H1 (cell line): Measurements from ENCODE around the gene OBI1. TPM values are rescaled to one million over a fixed set of nuclear protein-coding genes. Genes with fewer than 3 reads are reported as not detected.

Experiments
- CTCF ChIA-PET: fragments of 300-600 bp; sonication (Branson Sonifier 250); formaldehyde crosslinking; loops from one replicate; lab custom pipeline; 2021; ENCODE audit not compliant: partially characterized antibody; lab: Charles Lee
- POLR2A ChIA-PET: fragments of 300-600 bp; sonication (Branson Sonifier 250); formaldehyde crosslinking; loops from one replicate; lab custom pipeline; 2021; ENCODE audit warnings: inconsistent platforms; ENCODE audit not compliant: partially characterized antibody; lab: Charles Lee
- DNase-seq, 2 experiments: peaks; one replicate each; pipeline versions ENCODE4 v3.0.0 to v3.0.0-alpha.2; 2010 to 2022; ENCODE audit warnings: low spot score in 2 of 2, low read depth in 1 of 2, mixed read lengths in 1 of 2
- FAIRE-seq: peaks from 2 replicates; lab custom pipeline; 2011; peaks lifted over from hg19 to GRCh38; lab: Jason Lieb, UNC
- H2AFZ ChIP-seq: 2 replicates; pipeline ENCODE4 v1.8.1; 2012; ENCODE audit warnings: low read length, inconsistent platforms
- H2AK5ac ChIP-seq: 2 replicates; pipeline ENCODE4 v1.6.1; 2013; ENCODE audit warnings: low read depth, low read length
- H2BK120ac ChIP-seq: replicated peaks from 2 replicates; pipeline ENCODE3; 2013; ENCODE audit warnings: low read depth, low read length, inconsistent platforms
- H2BK12ac ChIP-seq: 2 replicates; pipeline ENCODE4 v1.6.1; 2013; ENCODE audit warnings: low read depth, low read length
- H2BK15ac ChIP-seq: 2 replicates; pipeline ENCODE4 v1.6.1; 2013; ENCODE audit warnings: low read length
- H2BK20ac ChIP-seq: 2 replicates; pipeline ENCODE4 v1.6.1; 2013; ENCODE audit warnings: low read length
- H2BK5ac ChIP-seq: 2 replicates; pipeline ENCODE4 v1.6.1; 2013; ENCODE audit warnings: low read depth, low read length
- H3K14ac ChIP-seq: 2 replicates; pipeline ENCODE4 v1.6.1; 2013; ENCODE audit warnings: inconsistent platforms; ENCODE audit not compliant: insufficient read length
- H3K18ac ChIP-seq: 2 replicates; pipeline ENCODE4 v1.6.1; 2013; ENCODE audit warnings: low read length; ENCODE audit errors: extremely low read depth
- H3K23ac ChIP-seq: 2 replicates; pipeline ENCODE4 v1.6.1; 2013; ENCODE audit warnings: inconsistent platforms; ENCODE audit not compliant: insufficient read length
- H3K23me2 ChIP-seq: 2 replicates; pipeline ENCODE4 v1.6.1; 2013; ENCODE audit warnings: low read depth, low read length
- H3K27ac ChIP-seq: 2 replicates; pipeline ENCODE4 v1.6.1; 2011; ENCODE audit warnings: low read depth, low read length, inconsistent platforms
- H3K27me3 ChIP-seq, 4 experiments: replicated peaks in 1 of 4; 1 replicate in 1 of 4; 2 replicates in 3 of 4; pipeline versions ENCODE4 v1.6.1 to v1.8.1; 2011 to 2013; ENCODE audit warnings: low read length in 3 of 4, mild to moderate bottlenecking in 3 of 4, inconsistent platforms in 2 of 4, mixed read lengths in 2 of 4, moderate library complexity in 1 of 4; ENCODE audit not compliant: control insufficient read depth in 3 of 4, insufficient read depth in 3 of 4; ENCODE audit errors: extremely low read depth in 1 of 4
- H3K36me3 ChIP-seq, 4 experiments: 2 replicates each; pipeline versions ENCODE4 v1.6.1 to v1.8.1; 2011 to 2013; ENCODE audit warnings: mild to moderate bottlenecking in 4 of 4, low read length in 3 of 4, moderate library complexity in 2 of 4, control low read depth in 1 of 4, inconsistent platforms in 1 of 4; ENCODE audit not compliant: insufficient read depth in 4 of 4, control insufficient read depth in 2 of 4
- H3K4ac ChIP-seq: replicated peaks from 2 replicates; pipeline ENCODE3; 2013; ENCODE audit warnings: low read length, low read depth, mixed read lengths, inconsistent platforms; ENCODE audit not compliant: insufficient read length
- H3K4me1 ChIP-seq, 4 experiments: replicated peaks in 1 of 4; 1 replicate in 1 of 4; 2 replicates in 3 of 4; pipeline versions ENCODE4 v1.6.1 to v1.8.1; 2011 to 2013; ENCODE audit warnings: low read length in 3 of 4, inconsistent platforms in 2 of 4, mixed read lengths in 1 of 4; ENCODE audit not compliant: insufficient read depth in 4 of 4, control insufficient read depth in 3 of 4
- H3K4me2 ChIP-seq, 2 experiments: 2 replicates each; pipeline versions ENCODE4 v1.6.1 to v1.8.1; 2011 to 2013; ENCODE audit warnings: low read depth in 2 of 2, low read length in 2 of 2, control low read depth in 1 of 2, inconsistent platforms in 1 of 2, mild to moderate bottlenecking in 1 of 2; ENCODE audit not compliant: insufficient read depth in 1 of 2
- H3K4me3 ChIP-seq, 4 experiments: fragments of 200-600, 300-600 bp in 1 of 4; sonication (generic), shearing (Covaris generic), sonication (Bioruptor Twin) in 1 of 4; 2 replicates each; pipeline versions ENCODE4 v1.5.1 to v1.8.1; 2011 to 2016; ENCODE audit warnings: low read length in 4 of 4, low read depth in 3 of 4, control low read depth in 2 of 4, inconsistent platforms in 2 of 4, mild to moderate bottlenecking in 2 of 4, mixed read lengths in 1 of 4, moderate library complexity in 1 of 4; ENCODE audit not compliant: insufficient read depth in 2 of 4; ENCODE audit errors: extremely low read depth in 1 of 4
- H3K56ac ChIP-seq: replicated peaks from 2 replicates; pipeline ENCODE3; 2013; ENCODE audit warnings: low read depth, mild to moderate bottlenecking, mixed read lengths, low read length, inconsistent platforms; ENCODE audit not compliant: insufficient read length
- H3K79me1 ChIP-seq: 2 replicates; pipeline ENCODE4 v1.6.1; 2013; ENCODE audit warnings: low read depth, low read length, control low read depth
- H3K79me2 ChIP-seq, 2 experiments: 2 replicates each; pipeline versions ENCODE4 v1.6.1 to v1.8.1; 2012 to 2013; ENCODE audit warnings: low read length in 2 of 2, mild to moderate bottlenecking in 2 of 2, inconsistent platforms in 1 of 2; ENCODE audit not compliant: insufficient read depth in 2 of 2, control insufficient read depth in 1 of 2
- H3K9ac ChIP-seq, 4 experiments: replicated peaks in 1 of 4; 1 replicate in 1 of 4; 2 replicates in 3 of 4; pipeline versions ENCODE4 v1.6.1 to v1.8.1; 2011 to 2013; ENCODE audit warnings: low read depth in 3 of 4, low read length in 3 of 4, control low read depth in 2 of 4, mild to moderate bottlenecking in 2 of 4, moderate library complexity in 2 of 4, inconsistent platforms in 1 of 4; ENCODE audit errors: extremely low read depth in 1 of 4
- H3K9me3 ChIP-seq, 2 experiments: 2 replicates each; pipeline versions ENCODE4 v1.6.1 to v1.8.1; 2012 to 2013; ENCODE audit warnings: mild to moderate bottlenecking in 2 of 2, moderate library complexity in 2 of 2, control low read depth in 1 of 2, inconsistent platforms in 1 of 2, low read depth in 1 of 2, low read length in 1 of 2, mixed read lengths in 1 of 2; ENCODE audit not compliant: insufficient read depth in 2 of 2
- H4K20me1 ChIP-seq, 2 experiments: replicated peaks in 1 of 2; 2 replicates each; pipeline versions ENCODE3 to v1.8.1; 2011 to 2013; ENCODE audit warnings: inconsistent platforms in 2 of 2, low read length in 2 of 2, mild to moderate bottlenecking in 1 of 2; ENCODE audit not compliant: insufficient read depth in 2 of 2, control insufficient read depth in 1 of 2
- H4K5ac ChIP-seq: 2 replicates; pipeline ENCODE4 v1.6.1; 2013; ENCODE audit warnings: low read length, low read depth, mixed read lengths, inconsistent platforms; ENCODE audit not compliant: insufficient read length
- H4K8ac ChIP-seq: 2 replicates; pipeline ENCODE4 v1.8.0; 2013; ENCODE audit warnings: mild to moderate bottlenecking, moderate library complexity, low read length, inconsistent platforms; ENCODE audit not compliant: insufficient read depth; ENCODE audit errors: extremely low read depth
- H4K91ac ChIP-seq: replicated peaks from 2 replicates; pipeline ENCODE3; 2013; ENCODE audit warnings: low read length, mixed read lengths, inconsistent platforms; ENCODE audit not compliant: insufficient read length
- EGR1 ChIP-seq: IDR thresholded peaks from 2 replicates; pipeline ENCODE4 v1.6.1; 2011; ENCODE audit warnings: low read depth, low read length, borderline replicate concordance
- EZH2 ChIP-seq: fragments of 200-600 bp; sonication (generic); IDR thresholded peaks from 2 replicates; pipeline ENCODE4 v1.7.1; 2012; ENCODE audit warnings: low read depth, mild to moderate bottlenecking, moderate library complexity, low read length, inconsistent platforms; ENCODE audit not compliant: severe bottlenecking
- JUN ChIP-seq: IDR thresholded peaks from 2 replicates; pipeline ENCODE4 v1.6.1; 2011; ENCODE audit warnings: low read depth, mild to moderate bottlenecking, improper control_type of control experiment, low read length
- JUND ChIP-seq: IDR thresholded peaks from 2 replicates; pipeline ENCODE4 v1.6.1; 2011; ENCODE audit warnings: mild to moderate bottlenecking, improper control_type of control experiment, low read length
- KDM4A ChIP-seq: IDR thresholded peaks from one replicate; pipeline ENCODE4 v1.7.1; 2012; ENCODE audit warnings: low read depth, mild to moderate bottlenecking, moderate library complexity, low read length, inconsistent platforms; ENCODE audit not compliant: severe bottlenecking
- KDM5A ChIP-seq: fragments of 200-600 bp; IDR thresholded peaks from 2 replicates; pipeline ENCODE4 v1.7.1; 2012; ENCODE audit warnings: mild to moderate bottlenecking, low read length, inconsistent platforms, mixed read lengths
- MAFK ChIP-seq: IDR thresholded peaks from 2 replicates; pipeline ENCODE4 v1.6.1; 2012; ENCODE audit warnings: low read depth, mild to moderate bottlenecking, improper control_type of control experiment, low read length
- NRF1 ChIP-seq: IDR thresholded peaks from 2 replicates; pipeline ENCODE4 v1.6.1; 2011; ENCODE audit warnings: mild to moderate bottlenecking, low read depth, low read length, improper control_type of control experiment
- PHF8 ChIP-seq: fragments of 200-600 bp; sonication (generic); conservative IDR thresholded peaks from 2 replicates; pipeline ENCODE4 v1.7.1; 2012; ENCODE audit warnings: low read depth, mild to moderate bottlenecking, inconsistent platforms, low read length, moderate library complexity
- POLR2A ChIP-seq, 2 experiments: IDR thresholded peaks; 1 replicate in 1 of 2; 2 replicates in 1 of 2; pipeline ENCODE4 v1.6.1; 2011; ENCODE audit warnings: low read depth in 2 of 2, low read length in 2 of 2, mild to moderate bottlenecking in 2 of 2; ENCODE audit errors: control extremely low read depth in 1 of 2
- RAD21 ChIP-seq, 2 experiments: IDR thresholded peaks in 1 of 2; conservative IDR thresholded peaks in 1 of 2; 2 replicates each; pipeline ENCODE4 v1.6.1; 2011; ENCODE audit warnings: low read depth in 2 of 2, low read length in 2 of 2, improper control_type of control experiment in 1 of 2, inconsistent platforms in 1 of 2, mild to moderate bottlenecking in 1 of 2, moderate library complexity in 1 of 2
- SRF ChIP-seq: IDR thresholded peaks from 2 replicates; pipeline ENCODE4 v1.6.1; 2011; ENCODE audit warnings: mild to moderate bottlenecking, low read depth, low read length, moderate library complexity
- TAF7 ChIP-seq: optimal IDR thresholded peaks from 2 replicates; pipeline ENCODE3; 2011; ENCODE audit warnings: low read depth, mild to moderate bottlenecking, inconsistent platforms, low read length, moderate library complexity, borderline replicate concordance
- TCF12 ChIP-seq: IDR thresholded peaks from 2 replicates; pipeline ENCODE4 v1.6.1; 2011; ENCODE audit warnings: low read depth, mild to moderate bottlenecking, low read length
- WGBS, 2 experiments: shearing (Covaris generic) in 1 of 2; methylation state at CpG; one replicate each; pipeline versions ENCODE4 v1.1.6 to v1.1.7; 2013 to 2015; ENCODE audit warnings: low lambda C conversion rate in 2 of 2, mixed read lengths in 2 of 2, inconsistent platforms in 1 of 2, low coverage in 1 of 2, missing lambda C conversion rate in 1 of 2; ENCODE audit not compliant: insufficient replicate concordance in 2 of 2, insufficient coverage in 1 of 2, insufficient read length in 1 of 2; ENCODE audit errors: extremely low coverage in 1 of 2, missing lambda C conversion rate in 1 of 2; 5-methylcytosine and 5-hydroxymethylcytosine counted together
- polyA plus RNA-seq, 7 experiments: library from polyadenylated mRNA; depleted of rRNA in 3 of 7; stranded (reverse) in 5 of 7; unstranded in 2 of 7; fragments of >200 nt in 5 of 7; fragments of 200-250 nt in 2 of 7; gene quantifications; 1 replicate in 5 of 7; 2 replicates in 1 of 7; 4 replicates in 1 of 7; pipeline versions ENCODE4 v1.2.1 to v1.2.3, GENCODE V29; 2011 to 2013; ENCODE audit warnings: missing spikeins in 2 of 7, mixed read lengths in 2 of 7
- total RNA-seq: library from RNA; stranded (reverse); fragmentation: NEBNext Ultra II Directional; extraction: Animal tissue kit (Norgen Biotek cat#: 25700); gene quantifications from 2 replicates; pipeline ENCODE4 v1.2.1, GENCODE V29; 2021
- TF ChIP-seq, protein P1 (sequence below): IDR thresholded peaks from 2 replicates; pipeline ENCODE4 v1.6.1; 2011; ENCODE audit warnings: low read depth, mild to moderate bottlenecking, low read length; ENCODE audit not compliant: insufficient read depth

Gene OBI1
- total and polyA plus RNA-seq, 2 of the 8 experiments (the other 6 are each of a cell fraction or from before 2014, with no cell fraction given) = 7.1 to 14.3 TPM

DNA sequence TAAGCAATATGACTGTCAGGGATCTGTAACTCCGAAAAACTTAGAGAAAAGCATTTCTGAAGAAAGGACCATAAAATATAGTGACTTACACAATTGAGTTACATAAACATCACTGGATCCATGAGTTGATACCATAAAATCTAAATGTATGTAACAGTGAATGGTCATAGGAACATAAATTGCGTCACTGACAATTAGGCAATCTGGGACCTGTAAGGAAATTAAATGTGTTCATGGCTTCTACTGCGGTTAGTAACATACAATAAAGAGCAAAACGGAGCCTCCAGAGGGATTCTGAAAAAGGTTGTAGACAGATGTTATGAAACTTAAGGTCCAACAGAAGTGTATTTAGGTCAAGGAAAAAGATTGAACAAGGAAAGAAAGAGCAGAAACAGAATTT is 82.7 kb downstream of the OBI1 start:
- no peak overlapping the region for H2BK15ac ChIP-seq
- ChIA-PET POLR2A (no interaction called here), CTCF (interaction anchor here (0.9 kb wide), 1 partner anchor 89 kb away, joined by 3 read pairs; no protein-coding TSS in a partner anchor)
- no peaks in the 10 kb centered on the region for H3K36me3 ChIP-seq
- FAIRE-seq = no peak
- H3K14ac ChIP-seq = no peak overlapping the region
- no peak overlapping the region for H4K5ac ChIP-seq
- no peaks in the 10 kb centered on the region for H3K79me2 ChIP-seq
- 88% methylated on average over 4 of the region's 4 CpGs; no CpG with 5 or more reads in 1 of the 2 experiments for WGBS, 2 experiments
- no peak overlapping the region for H2BK12ac ChIP-seq
- H3K27ac ChIP-seq = no peak overlapping the region
- no peaks in the 10 kb centered on the region; the same call in 1 of the 2 replicates for H3K23me2 ChIP-seq
- H4K8ac ChIP-seq = no peak overlapping the region
- H3K4me1 ChIP-seq = no peaks in the 10 kb centered on the region
- H3K9me3 ChIP-seq = no peaks in the 10 kb centered on the region
- H3K79me1 ChIP-seq = no peaks in the 10 kb centered on the region
- H3K56ac ChIP-seq = no peak overlapping the region
- H2BK5ac ChIP-seq = no peak overlapping the region
- H3K18ac ChIP-seq = no peak overlapping the region
- H3K4ac ChIP-seq = no peak overlapping the region
- no peak for DNase-seq
- H4K91ac ChIP-seq = no peak overlapping the region
- H3K27me3 ChIP-seq = no peaks in the 10 kb centered on the region
- H3K23ac ChIP-seq = no peak overlapping the region
- no peak overlapping the region for H3K9ac ChIP-seq
- no peak overlapping the region for H2AFZ ChIP-seq
- H3K4me3 ChIP-seq = no peak overlapping the region
- no peaks in the 10 kb centered on the region for H4K20me1 ChIP-seq
- no peak overlapping the region for H2BK20ac ChIP-seq
- no peak overlapping the region for H2AK5ac ChIP-seq
- no peak overlapping the region for H2BK120ac ChIP-seq
- H3K4me2 ChIP-seq = no peak overlapping the region
- TF ChIP-seq EGR1 (no peak), JUN (no peak), SRF (no peak), KDM5A (no peak), JUND (no peak), EZH2 (no peak), MAFK (no peak), POLR2A (IDR thresholded peaks at IDR 0.05; ENCODE audit: control extremely low read depth in 1 of 2, low read depth in 2 of 2, low read length in 2 of 2) (no peak), KDM4A (no peak), NRF1 (no peak), PHF8 (no peak), RAD21 (IDR thresholded peaks at IDR 0.05 in 1 of 2, conservative IDR thresholded peaks at IDR 0.05 in 1 of 2; ENCODE audit: low read depth in 2 of 2, low read length in 2 of 2) (no peak), TCF12 (no peak), TAF7 (no peak)
- TF ChIP-seq, protein P1, sequence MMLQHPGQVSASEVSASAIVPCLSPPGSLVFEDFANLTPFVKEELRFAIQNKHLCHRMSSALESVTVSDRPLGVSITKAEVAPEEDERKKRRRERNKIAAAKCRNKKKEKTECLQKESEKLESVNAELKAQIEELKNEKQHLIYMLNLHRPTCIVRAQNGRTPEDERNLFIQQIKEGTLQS = no peak
